GM12878 (cell line): ENCODE data around the gene THRA. TPM values are rescaled to one million over a fixed set of nuclear protein-coding genes. Genes with fewer than 3 reads are reported as not detected.

Source experiments
- ATAC-seq: fragments of 200-7000 bp; cut with Tn5 transposase; 3 replicates; pipeline ENCODE4 v1.9.1; 2020; ENCODE audit warnings: mild to moderate bottlenecking, moderate library complexity
- BruUV-seq: library from RNA; stranded (reverse); fragments of 400-500 nt; replicated peaks from 2 replicates; lab custom pipeline; 2021; lab: Mats Ljungman, UMichigan
- CTCF ChIA-PET: fragments of 300-600 bp; sonication (Branson Sonifier 250); formaldehyde crosslinking; extraction: SDS; loops from one replicate; lab custom pipeline; 2021; ENCODE audit warnings: inconsistent platforms; lab: Yijun Ruan, JAX
- POLR2A ChIA-PET: fragments of 350-600 bp; formaldehyde crosslinking; extraction: SDS; loops from one replicate; lab custom pipeline; 2021; ENCODE audit warnings: inconsistent platforms; lab: Charles Lee
- RAD21 ChIA-PET: fragments of 300-600 bp; sonication (Branson Sonifier 250); formaldehyde crosslinking; loops from one replicate; lab custom pipeline; 2023; ENCODE audit warnings: antibody characterized with exemption; ENCODE audit not compliant: unreplicated experiment; lab: Charles Lee
- SMC1A ChIA-PET: fragments of 300-600 bp; sonication (Branson Sonifier 250); formaldehyde crosslinking; loops from one replicate; lab custom pipeline; 2023; ENCODE audit not compliant: unreplicated experiment, uncharacterized antibody; lab: Charles Lee
- DNase-seq: peaks from one replicate; pipeline ENCODE4 v3.0.0-alpha.2; 2011; ENCODE audit warnings: low read depth, low spot score
- FAIRE-seq: peaks from 3 replicates; lab custom pipeline; 2011; peaks lifted over from hg19 to GRCh38; lab: Jason Lieb, UNC
- H2AFZ ChIP-seq: 2 replicates; pipeline ENCODE4 v1.6.0; 2011; ENCODE audit warnings: low read depth, low read length, control low read depth; ENCODE audit not compliant: control insufficient read depth
- H3K27ac ChIP-seq: 2 replicates; pipeline ENCODE4 v1.5.1; 2011; ENCODE audit warnings: control low read depth; ENCODE audit not compliant: control insufficient read depth, insufficient read depth
- H3K27me3 ChIP-seq, 2 experiments: replicated peaks in 1 of 2; 2 replicates each; pipeline versions ENCODE4 v1.6.0 to v1.6.1; 2011; ENCODE audit warnings: low read length in 1 of 2; ENCODE audit not compliant: control insufficient read depth in 2 of 2, insufficient read depth in 2 of 2
- H3K36me3 ChIP-seq, 2 experiments: 2 replicates each; pipeline ENCODE4 v1.5.1; 2011; ENCODE audit warnings: low read length in 1 of 2; ENCODE audit not compliant: control insufficient read depth in 2 of 2, insufficient read depth in 2 of 2
- H3K4me1 ChIP-seq: 2 replicates; pipeline ENCODE4 v1.6.1; 2011; ENCODE audit warnings: mild to moderate bottlenecking, low read length, moderate library complexity, mixed read lengths; ENCODE audit not compliant: control insufficient read depth, insufficient read depth
- H3K4me2 ChIP-seq: 2 replicates; pipeline ENCODE4 v1.6.0; 2011; ENCODE audit warnings: control low read depth; ENCODE audit not compliant: control insufficient read depth, insufficient read depth
- H3K4me3 ChIP-seq: fragments of 200-600 bp; sonication (generic); 2 replicates; pipeline ENCODE4 v1.5.1; 2016
- H3K79me2 ChIP-seq: 2 replicates; pipeline ENCODE4 v1.6.0; 2011; ENCODE audit warnings: low read length; ENCODE audit not compliant: control insufficient read depth, insufficient read depth
- H3K9ac ChIP-seq: 2 replicates; pipeline ENCODE4 v1.8.0; 2011; ENCODE audit warnings: low read length, control low read depth, mixed read lengths; ENCODE audit not compliant: control insufficient read depth, insufficient read depth
- H3K9me3 ChIP-seq: replicated peaks from 3 replicates; pipeline ENCODE4 v1.5.1; 2011; ENCODE audit warnings: mild to moderate bottlenecking, low read length; ENCODE audit not compliant: control insufficient read depth, insufficient read depth
- H4K20me1 ChIP-seq: 2 replicates; pipeline ENCODE4 v1.6.0; 2011; ENCODE audit not compliant: control insufficient read depth, insufficient read depth
- CREB1 ChIP-seq: IDR thresholded peaks from 2 replicates; pipeline ENCODE4 v1.6.1; 2012; ENCODE audit warnings: low read depth, mild to moderate bottlenecking, inconsistent platforms
- FOS ChIP-seq: IDR thresholded peaks from 3 replicates; pipeline ENCODE4 v1.6.1; 2011; ENCODE audit warnings: borderline replicate concordance; ENCODE audit not compliant: insufficient read length; ENCODE audit errors: extremely low read depth
- JUND ChIP-seq: IDR thresholded peaks from 2 replicates; pipeline ENCODE4 v1.6.1; 2012; ENCODE audit warnings: low read depth, mild to moderate bottlenecking, low read length, improper control_type of control experiment, moderate library complexity
- MEF2B ChIP-seq: fragments of 450-650 bp; IDR thresholded peaks from 2 replicates; pipeline ENCODE4 v1.6.1; 2018; ENCODE audit warnings: mild to moderate bottlenecking, moderate library complexity; ENCODE audit not compliant: partially characterized antibody, poor library complexity, severe bottlenecking
- NFXL1 ChIP-seq: fragments of 450-650 bp; IDR thresholded peaks from 2 replicates; pipeline ENCODE4 v1.6.1; 2017; ENCODE audit warnings: antibody characterized with exemption, mild to moderate bottlenecking, borderline replicate concordance
- PAX8 ChIP-seq: fragments of 450-650 bp; IDR thresholded peaks from 2 replicates; pipeline ENCODE4 v1.6.1; 2017; ENCODE audit warnings: mild to moderate bottlenecking, moderate library complexity
- POLR2AphosphoS2 ChIP-seq: IDR thresholded peaks from 2 replicates; pipeline ENCODE4 v1.6.1; 2011; ENCODE audit warnings: low read depth, mild to moderate bottlenecking, low read length, improper control_type of control experiment, moderate library complexity
- RCOR1 ChIP-seq: conservative IDR thresholded peaks from 2 replicates; pipeline ENCODE4 v1.6.1; 2012; ENCODE audit warnings: low read depth, low read length, improper control_type of control experiment
- RUNX3 ChIP-seq: IDR thresholded peaks from 2 replicates; pipeline ENCODE4 v1.6.1; 2012; ENCODE audit warnings: low read length, inconsistent platforms
- SMC3 ChIP-seq: IDR thresholded peaks from 2 replicates; pipeline ENCODE4 v1.6.1; 2011; ENCODE audit warnings: low read length, improper control_type of control experiment, borderline replicate concordance
- SREBF1 ChIP-seq: IDR thresholded peaks from 2 replicates; pipeline ENCODE4 v1.6.1; 2012; ENCODE audit warnings: mild to moderate bottlenecking, low read length
- STAT1 ChIP-seq: fragments of 450-650 bp; conservative IDR thresholded peaks from 2 replicates; pipeline ENCODE4 v1.6.1; 2014; ENCODE audit warnings: antibody characterized with exemption, mild to moderate bottlenecking
- STAT3 ChIP-seq: IDR thresholded peaks from 2 replicates; pipeline ENCODE4 v1.6.1; 2011; ENCODE audit warnings: low read depth, low read length, improper control_type of control experiment
- TCF12 ChIP-seq: IDR thresholded peaks from 2 replicates; pipeline ENCODE4 v1.6.1; 2011; ENCODE audit warnings: low read depth, mild to moderate bottlenecking, low read length
- ZNF217 ChIP-seq: fragments of 450-650 bp; IDR thresholded peaks from 2 replicates; pipeline ENCODE4 v1.6.1; 2017; ENCODE audit warnings: antibody characterized with exemption, mild to moderate bottlenecking
- ZNF687 ChIP-seq: fragments of 450-650 bp; IDR thresholded peaks from 2 replicates; pipeline ENCODE4 v1.6.1; 2017; ENCODE audit warnings: mild to moderate bottlenecking, moderate library complexity
- WGBS: methylation state at CpG from one replicate; pipeline ENCODE4 v1.1.6; 2016; ENCODE audit warnings: low lambda C conversion rate; ENCODE audit not compliant: insufficient replicate concordance, insufficient coverage; ENCODE audit errors: missing lambda C conversion rate; 5-methylcytosine and 5-hydroxymethylcytosine counted together
- in situ Hi-C: fragments of 300-500 bp; cut with MboI; formaldehyde crosslinking; loops from 9 replicates; pipeline ENCODE4 v1.14.3; 2018; ENCODE audit warnings: mixed read lengths
- intact Hi-C: fragments of 100-400 bp; cut with micrococcal nuclease; formaldehyde crosslinking; loops from one replicate; pipeline ENCODE4 v1.14.2; 2022; ENCODE audit not compliant: unreplicated experiment
- polyA plus RNA-seq, 11 experiments: library from polyadenylated mRNA; depleted of rRNA in 4 of 11; unstranded in 6 of 11; stranded (reverse) in 5 of 11; fragments of >200 nt; fragmentation: Nextera tagmentation in 4 of 11; fragmentation: Illumina TruSeq in 1 of 11; extraction: Ambion mirVana in 4 of 11; extraction: Trizol in 1 of 11; gene quantifications; 1 replicate in 1 of 11; 2 replicates in 10 of 11; pipeline versions ENCODE4 v1.2.1 to v1.2.3, GENCODE V29; 2011 to 2016; ENCODE audit warnings: inconsistent platforms in 2 of 11, missing spikeins in 2 of 11, low read depth in 1 of 11
- total RNA-seq, 4 experiments: library from RNA; depleted of rRNA in 3 of 4; stranded (reverse); fragments of >200 nt in 3 of 4; fragmentation: Illumina TruSeq in 1 of 4; extraction: Trizol in 1 of 4; gene quantifications; 2 replicates each; pipeline versions ENCODE4 v1.2.1 to v1.2.3, GENCODE V29; 2013 to 2021
- TF ChIP-seq, protein P1 (sequence below): fragments of 450-650 bp; IDR thresholded peaks from 2 replicates; pipeline ENCODE4 v1.6.1; 2017; ENCODE audit warnings: mild to moderate bottlenecking, moderate library complexity

Gene THRA
- total and polyA plus RNA-seq, 10 of the 15 experiments (the other 5 are each of a cell fraction or from before 2014, with no cell fraction given) = 0.03 to 2.0 (median 0.64) TPM

GRCh38 chr17:40103688-40104087 lies 40.9 kb downstream of the THRA start:
- Histone ChIP-seq H2AFZ (peak overlapping the region; percentile 70), H3K27me3 (no peaks in the 10 kb centered on the region), H3K36me3 (no peaks in the 10 kb centered on the region), H3K9ac (no peak overlapping the region), H4K20me1 (no peaks in the 10 kb centered on the region), H3K27ac (no peak overlapping the region), H3K9me3 (no peaks in the 10 kb centered on the region), H3K79me2 (peaks cover 3% of the 10 kb centered on the region; the same call in 1 of the 2 replicates), H3K4me3 (no peak overlapping the region), H3K4me1 (peaks cover 70% of the 10 kb centered on the region), H3K4me2 (peak overlapping the region; percentile 53; the same call in 1 of the 2 replicates)
- ChIA-PET RAD21 (interaction anchor here (0.7 to 2.1 kb wide), 4 partner anchors 8 to 115 kb away, joined by 3 to 14 read pairs (median 5); partner anchors contain the start of gene WIPF2), SMC1A (interaction anchor here (0.8 to 10.4 kb wide), 2 partner anchors 8 to 87 kb away, joined by 3 to 132 read pairs; no protein-coding TSS in a partner anchor), CTCF (interaction anchor here (1.0 to 10.6 kb wide), 9 partner anchors 8 to 90 kb away, joined by 3 to 176 read pairs (median 4); partner anchors contain the start of genes MED24 and THRA), POLR2A (interaction anchor here (0.7 kb wide), 1 partner anchor 9 kb away, joined by 3 read pairs; no protein-coding TSS in a partner anchor)
- FAIRE-seq = no peak
- intact Hi-C loops (no loop called here), in situ Hi-C loops (no loop called here)
- no peak for DNase-seq
- no TSS peak for BruUV-seq
- ATAC-seq = no peak
- 0% methylated on average over 2 of the region's 2 CpGs for WGBS
- TF ChIP-seq PAX8 = no peak
- no peak for TF ChIP-seq POLR2AphosphoS2
- no peak for TF ChIP-seq SMC3
- no peak for TF ChIP-seq FOS
- no peak for TF ChIP-seq STAT3
- TF ChIP-seq STAT1 = no peak
- no peak for TF ChIP-seq RCOR1
- TF ChIP-seq CREB1 = no peak
- TF ChIP-seq, protein P1, sequence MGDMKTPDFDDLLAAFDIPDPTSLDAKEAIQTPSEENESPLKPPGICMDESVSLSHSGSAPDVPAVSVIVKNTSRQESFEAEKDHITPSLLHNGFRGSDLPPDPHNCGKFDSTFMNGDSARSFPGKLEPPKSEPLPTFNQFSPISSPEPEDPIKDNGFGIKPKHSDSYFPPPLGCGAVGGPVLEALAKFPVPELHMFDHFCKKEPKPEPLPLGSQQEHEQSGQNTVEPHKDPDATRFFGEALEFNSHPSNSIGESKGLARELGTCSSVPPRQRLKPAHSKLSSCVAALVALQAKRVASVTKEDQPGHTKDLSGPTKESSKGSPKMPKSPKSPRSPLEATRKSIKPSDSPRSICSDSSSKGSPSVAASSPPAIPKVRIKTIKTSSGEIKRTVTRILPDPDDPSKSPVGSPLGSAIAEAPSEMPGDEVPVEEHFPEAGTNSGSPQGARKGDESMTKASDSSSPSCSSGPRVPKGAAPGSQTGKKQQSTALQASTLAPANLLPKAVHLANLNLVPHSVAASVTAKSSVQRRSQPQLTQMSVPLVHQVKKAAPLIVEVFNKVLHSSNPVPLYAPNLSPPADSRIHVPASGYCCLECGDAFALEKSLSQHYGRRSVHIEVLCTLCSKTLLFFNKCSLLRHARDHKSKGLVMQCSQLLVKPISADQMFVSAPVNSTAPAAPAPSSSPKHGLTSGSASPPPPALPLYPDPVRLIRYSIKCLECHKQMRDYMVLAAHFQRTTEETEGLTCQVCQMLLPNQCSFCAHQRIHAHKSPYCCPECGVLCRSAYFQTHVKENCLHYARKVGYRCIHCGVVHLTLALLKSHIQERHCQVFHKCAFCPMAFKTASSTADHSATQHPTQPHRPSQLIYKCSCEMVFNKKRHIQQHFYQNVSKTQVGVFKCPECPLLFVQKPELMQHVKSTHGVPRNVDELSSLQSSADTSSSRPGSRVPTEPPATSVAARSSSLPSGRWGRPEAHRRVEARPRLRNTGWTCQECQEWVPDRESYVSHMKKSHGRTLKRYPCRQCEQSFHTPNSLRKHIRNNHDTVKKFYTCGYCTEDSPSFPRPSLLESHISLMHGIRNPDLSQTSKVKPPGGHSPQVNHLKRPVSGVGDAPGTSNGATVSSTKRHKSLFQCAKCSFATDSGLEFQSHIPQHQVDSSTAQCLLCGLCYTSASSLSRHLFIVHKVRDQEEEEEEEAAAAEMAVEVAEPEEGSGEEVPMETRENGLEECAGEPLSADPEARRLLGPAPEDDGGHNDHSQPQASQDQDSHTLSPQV = no peak
- no peak for TF ChIP-seq TCF12
- TF ChIP-seq ZNF217 = no peak
- TF ChIP-seq JUND = no peak
- TF ChIP-seq SREBF1 = no peak
- TF ChIP-seq RUNX3 = no peak; the same call in 1 of the 2 replicates
- no peak for TF ChIP-seq NFXL1
- TF ChIP-seq ZNF687 = no peak
- TF ChIP-seq MEF2B = no peak
